Measurements from ENCODE around the gene SEMA4G. TPM values are rescaled to one million over a fixed set of nuclear protein-coding genes. Genes with fewer than 3 reads are reported as not detected.
A peak's percentile ranks its signal among the peaks of the same experiment; 100 is the strongest.

Gene SEMA4G
- total and polyA plus RNA-seq, 2 of the 8 experiments (the other 6 are each of a cell fraction or from before 2014, with no cell fraction given): 7.1 to 18.2 TPM

DNA sequence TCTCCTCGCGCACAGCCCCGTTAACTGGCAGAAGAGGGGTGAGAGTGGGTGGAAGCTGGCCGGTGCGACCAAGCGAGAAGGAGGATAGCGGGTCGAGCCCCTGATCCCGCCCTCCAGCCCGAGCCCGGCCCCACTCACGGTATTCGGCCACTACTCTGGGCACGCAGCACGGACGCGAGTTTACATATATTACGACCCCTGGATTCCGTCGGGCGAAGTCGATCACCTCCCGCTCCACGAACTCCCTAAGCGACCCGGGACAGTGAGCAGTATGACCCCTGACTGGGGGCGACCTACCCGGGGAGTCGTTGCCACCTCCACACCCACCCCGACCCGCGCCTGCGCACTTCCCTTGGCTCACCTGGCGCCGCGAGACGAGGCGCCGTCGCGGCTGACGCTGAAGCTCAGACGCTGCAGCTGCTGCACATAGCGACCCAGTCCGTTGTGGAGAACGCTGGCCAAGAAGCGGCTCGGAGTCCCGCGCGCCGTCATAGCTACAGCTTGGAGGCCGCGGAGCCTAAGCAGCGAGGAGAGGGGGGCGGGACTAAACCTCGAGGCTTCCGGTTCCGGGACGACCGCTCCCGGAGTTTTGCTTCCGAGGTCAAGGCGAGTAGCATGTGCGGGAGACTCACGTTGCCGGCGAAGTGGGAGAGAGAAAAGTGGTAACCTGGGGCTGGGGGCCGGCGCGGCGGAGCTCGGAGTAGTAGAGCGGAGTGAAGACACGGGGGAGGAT, 17.8 kb downstream of the SEMA4G start, which contains the start of the genes MRPL43 and TWNK (continued):
- TF ChIP-seq ASH2L (IDR thresholded peaks at IDR 0.05; ENCODE audit: low read length) (peak; percentile 84), EP300 (IDR thresholded peaks at IDR 0.05; ENCODE audit: borderline replicate concordance in 1 of 2, low read depth in 2 of 2, low read length in 2 of 2) (no peak), YY1 (IDR thresholded peaks at IDR 0.05; ENCODE audit: low read depth, low read length) (no peak), KDM5A (IDR thresholded peaks at IDR 0.05; ENCODE audit: low read length) (0 out of 2 replicates have a peak, but pooled peaks have one; percentile 40), SIRT6 (IDR thresholded peaks at IDR 0.05; ENCODE audit: low read length) (no peak), RNF2 (IDR thresholded peaks at IDR 0.05; ENCODE audit: borderline replicate concordance, low read depth, low read length, missing control alignments, poor library complexity, severe bottlenecking) (no peak), KDM4A (IDR thresholded peaks at IDR 0.05; ENCODE audit: low read depth, low read length, severe bottlenecking) (peak; percentile 71), RBBP5 (IDR thresholded peaks at IDR 0.05; ENCODE audit: borderline replicate concordance, low read depth, low read length) (peak; percentile 99), BACH1 (IDR thresholded peaks at IDR 0.05; ENCODE audit: low read length) (no peak), NRF1 (IDR thresholded peaks at IDR 0.05; ENCODE audit: low read depth, low read length) (peak; percentile 45), CHD2 (IDR thresholded peaks at IDR 0.05; ENCODE audit: low read length) (peak; percentile 86), PHF8 (conservative IDR thresholded peaks at IDR 0.05; ENCODE audit: low read depth, low read length) (peak; percentile 91)
- TF ChIP-seq, protein P1, sequence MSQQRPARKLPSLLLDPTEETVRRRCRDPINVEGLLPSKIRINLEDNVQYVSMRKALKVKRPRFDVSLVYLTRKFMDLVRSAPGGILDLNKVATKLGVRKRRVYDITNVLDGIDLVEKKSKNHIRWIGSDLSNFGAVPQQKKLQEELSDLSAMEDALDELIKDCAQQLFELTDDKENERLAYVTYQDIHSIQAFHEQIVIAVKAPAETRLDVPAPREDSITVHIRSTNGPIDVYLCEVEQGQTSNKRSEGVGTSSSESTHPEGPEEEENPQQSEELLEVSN (IDR thresholded peaks at IDR 0.05): peak; percentile 82
- TF ChIP-seq, protein P2, sequence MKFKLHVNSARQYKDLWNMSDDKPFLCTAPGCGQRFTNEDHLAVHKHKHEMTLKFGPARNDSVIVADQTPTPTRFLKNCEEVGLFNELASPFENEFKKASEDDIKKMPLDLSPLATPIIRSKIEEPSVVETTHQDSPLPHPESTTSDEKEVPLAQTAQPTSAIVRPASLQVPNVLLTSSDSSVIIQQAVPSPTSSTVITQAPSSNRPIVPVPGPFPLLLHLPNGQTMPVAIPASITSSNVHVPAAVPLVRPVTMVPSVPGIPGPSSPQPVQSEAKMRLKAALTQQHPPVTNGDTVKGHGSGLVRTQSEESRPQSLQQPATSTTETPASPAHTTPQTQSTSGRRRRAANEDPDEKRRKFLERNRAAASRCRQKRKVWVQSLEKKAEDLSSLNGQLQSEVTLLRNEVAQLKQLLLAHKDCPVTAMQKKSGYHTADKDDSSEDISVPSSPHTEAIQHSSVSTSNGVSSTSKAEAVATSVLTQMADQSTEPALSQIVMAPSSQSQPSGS (IDR thresholded peaks at IDR 0.05; ENCODE audit: low read length): no peak

All from H1 (cell line).